ENCODE measurements around the gene ZNF766. TPM values are rescaled to one million over a fixed set of nuclear protein-coding genes. Genes with fewer than 3 reads are reported as not detected.

Gene ZNF766
- total RNA-seq, 1 donor from 2014 or later: 11.1 TPM

- no peak for ATAC-seq (ENCODE audit: poor library complexity)
- intact Hi-C loops (cut with DNase I): no loop called here
- DNase-seq: no peak
Observed at GRCh38 chr19:52345162-52345561, 75.8 kb downstream of the ZNF766 start.

Small RNA genes lying within 50 kb of the gene (microRNA-seq; reads per million reads assigned to microRNA genes)
- gene MIR643 (0.97 reads per million), gene MIR6801 (not detected)

Other genes starting within 250 kb of the ZNF766 start
- 5.3 TPM for gene ZNF614, start 241.2 kb upstream of the ZNF766 start, total RNA-seq
- gene ZNF432, start 220.7 kb upstream of the ZNF766 start, total RNA-seq: 8.2 TPM
- gene ZNF841, start 173.8 kb upstream of the ZNF766 start, total RNA-seq: 5.2 TPM
- 4.8 TPM for gene ZNF616, start 129.6 kb upstream of the ZNF766 start, total RNA-seq
- 7.0 TPM for gene ZNF836, start 98.0 kb upstream of the ZNF766 start, total RNA-seq
- gene PPP2R1A, start 79.5 kb upstream of the ZNF766 start, total RNA-seq: 339 TPM
- gene ZNF480, start 27.6 kb downstream of the ZNF766 start, total RNA-seq: 15.9 TPM
- 3.0 TPM for gene ZNF610, start 66.7 kb downstream of the ZNF766 start, total RNA-seq
- 19.4 TPM for gene ZNF880, start 100.3 kb downstream of the ZNF766 start, total RNA-seq
- gene ZNF528, start 128.3 kb downstream of the ZNF766 start, total RNA-seq: 10.8 TPM
- 0.43 TPM for gene ZNF534, start 159.6 kb downstream of the ZNF766 start, total RNA-seq
- 2.6 TPM for gene ZNF578, start 184.0 kb downstream of the ZNF766 start, total RNA-seq